Tibial nerve (tissue), 4 donors: ENCODE data around the gene CNTLN.

Source experiments
- EP300 ChIP-seq, 2 donors: sonication (generic); formaldehyde crosslinking; IDR thresholded peaks; one replicate each; pipeline ENCODE4 v1.6.1; 2017; ENCODE audit warnings: antibody characterized with exemption in 2 of 2, mild to moderate bottlenecking in 1 of 2
- POLR2A ChIP-seq, 2 donors: fragments of 450-650 bp; IDR thresholded peaks; one replicate each; pipeline ENCODE4 v1.6.1; 2017; ENCODE audit warnings: antibody characterized with exemption in 2 of 2, mild to moderate bottlenecking in 2 of 2, moderate library complexity in 2 of 2
- TF ChIP-seq, protein P1 (sequence below), 5 experiments: fragments of 200-600 bp in 3 of 5; fragments of 450-650 bp in 2 of 5; sonication (generic) in 3 of 5; IDR thresholded peaks; one replicate each; pipeline ENCODE4 v1.5.1; 2016 to 2019; ENCODE audit warnings: antibody characterized with exemption in 5 of 5, mild to moderate bottlenecking in 3 of 5, moderate library complexity in 2 of 5

DNA sequence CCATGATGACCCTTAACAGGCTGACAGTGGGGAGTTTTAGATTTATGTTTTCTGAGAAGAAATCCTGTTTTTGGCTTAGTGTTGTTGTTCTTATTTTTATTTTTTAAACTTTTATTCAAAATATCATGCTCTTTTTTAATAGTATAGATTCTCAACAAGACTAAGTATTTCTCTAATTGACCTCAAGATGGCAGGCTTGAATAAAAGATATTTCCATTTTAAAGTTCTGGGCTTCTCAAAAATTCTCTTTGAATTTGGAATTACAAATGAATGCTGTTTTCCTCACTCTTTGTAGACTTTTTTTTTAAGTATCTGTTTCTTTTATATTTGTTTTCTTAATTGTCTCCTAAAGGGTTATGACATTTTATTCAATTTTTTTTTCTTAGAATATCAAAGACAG, 394.0 kb downstream of the CNTLN start:
- TF ChIP-seq, protein P1, sequence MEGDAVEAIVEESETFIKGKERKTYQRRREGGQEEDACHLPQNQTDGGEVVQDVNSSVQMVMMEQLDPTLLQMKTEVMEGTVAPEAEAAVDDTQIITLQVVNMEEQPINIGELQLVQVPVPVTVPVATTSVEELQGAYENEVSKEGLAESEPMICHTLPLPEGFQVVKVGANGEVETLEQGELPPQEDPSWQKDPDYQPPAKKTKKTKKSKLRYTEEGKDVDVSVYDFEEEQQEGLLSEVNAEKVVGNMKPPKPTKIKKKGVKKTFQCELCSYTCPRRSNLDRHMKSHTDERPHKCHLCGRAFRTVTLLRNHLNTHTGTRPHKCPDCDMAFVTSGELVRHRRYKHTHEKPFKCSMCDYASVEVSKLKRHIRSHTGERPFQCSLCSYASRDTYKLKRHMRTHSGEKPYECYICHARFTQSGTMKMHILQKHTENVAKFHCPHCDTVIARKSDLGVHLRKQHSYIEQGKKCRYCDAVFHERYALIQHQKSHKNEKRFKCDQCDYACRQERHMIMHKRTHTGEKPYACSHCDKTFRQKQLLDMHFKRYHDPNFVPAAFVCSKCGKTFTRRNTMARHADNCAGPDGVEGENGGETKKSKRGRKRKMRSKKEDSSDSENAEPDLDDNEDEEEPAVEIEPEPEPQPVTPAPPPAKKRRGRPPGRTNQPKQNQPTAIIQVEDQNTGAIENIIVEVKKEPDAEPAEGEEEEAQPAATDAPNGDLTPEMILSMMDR (IDR thresholded peaks at IDR 0.05): peak in 1 of 5 experiments; percentile 9
- TF ChIP-seq POLR2A (IDR thresholded peaks at IDR 0.05): no peak
- TF ChIP-seq EP300 (IDR thresholded peaks at IDR 0.05): no peak
